HepG2 (cell line): ENCODE measurements around the gene LAX1. TPM values are rescaled to one million over a fixed set of nuclear protein-coding genes. Genes with fewer than 3 reads are reported as not detected.

Experiments used
- CCDC6 ChIP-seq: sonication (generic); formaldehyde crosslinking; IDR thresholded peaks from 2 replicates; pipeline ENCODE4 v1.8.1; 2022; ENCODE audit warnings: mild to moderate bottlenecking, missing genetic modification reagents, moderate library complexity
- E2F1 ChIP-seq: sonication (generic); formaldehyde crosslinking; IDR thresholded peaks from 2 replicates; pipeline ENCODE4 v1.5.0; 2020; ENCODE audit warnings: missing genetic modification reagents
- ERF ChIP-seq: IDR thresholded peaks from 2 replicates; pipeline ENCODE4 v1.6.1; 2018; ENCODE audit warnings: missing biosample characterization, missing genetic modification reagents
- GMEB1 ChIP-seq: sonication (generic); formaldehyde crosslinking; IDR thresholded peaks from 2 replicates; pipeline ENCODE4 v1.5.1; 2020; ENCODE audit warnings: missing genetic modification reagents, mild to moderate bottlenecking, borderline replicate concordance
- HMG20A ChIP-seq: IDR thresholded peaks from 2 replicates; pipeline ENCODE4 v1.6.1; 2016; ENCODE audit warnings: borderline replicate concordance
- IRX3 ChIP-seq: sonication (generic); formaldehyde crosslinking; IDR thresholded peaks from 2 replicates; pipeline ENCODE4 v1.8.1; 2023; ENCODE audit warnings: mild to moderate bottlenecking, low read depth, missing genetic modification reagents, borderline replicate concordance
- KLF15 ChIP-seq: sonication (generic); formaldehyde crosslinking; IDR thresholded peaks from 2 replicates; pipeline ENCODE4 v1.8.1; 2023; ENCODE audit warnings: borderline replicate concordance, mild to moderate bottlenecking, inconsistent platforms, missing genetic modification reagents, mixed read lengths
- NCOA1 ChIP-seq: sonication (generic); formaldehyde crosslinking; IDR thresholded peaks from 2 replicates; pipeline ENCODE4 v1.9.0; 2021; ENCODE audit warnings: missing genetic modification reagents
- NFYB ChIP-seq: sonication (generic); formaldehyde crosslinking; IDR thresholded peaks from 2 replicates; pipeline ENCODE4 v1.4.0; 2020; ENCODE audit warnings: missing genetic modification reagents
- ZFP36 ChIP-seq: fragments of 150-350 bp; IDR thresholded peaks from 2 replicates; pipeline ENCODE4 v1.6.1; 2018; ENCODE audit warnings: borderline replicate concordance, low read length, low read depth; ENCODE audit not compliant: partially characterized antibody
- ZFP62 ChIP-seq: sonication (generic); formaldehyde crosslinking; IDR thresholded peaks from 2 replicates; pipeline ENCODE4 v1.4.0; 2020; ENCODE audit warnings: missing genetic modification reagents
- ZNF138 ChIP-seq: sonication (generic); formaldehyde crosslinking; IDR thresholded peaks from 2 replicates; pipeline ENCODE4 v1.5.0; 2020; ENCODE audit warnings: mild to moderate bottlenecking, low read depth, missing genetic modification reagents
- ZNF18 ChIP-seq: sonication (generic); formaldehyde crosslinking; IDR thresholded peaks from 2 replicates; pipeline ENCODE4 v1.8.0; 2022; ENCODE audit warnings: mild to moderate bottlenecking, missing genetic modification reagents; ENCODE audit not compliant: insufficient replicate concordance
- ZNF552 ChIP-seq: sonication (generic); formaldehyde crosslinking; IDR thresholded peaks from 2 replicates; pipeline ENCODE4 v1.9.0; 2022; ENCODE audit warnings: missing genetic modification reagents, mild to moderate bottlenecking, borderline replicate concordance
- ZNF570 ChIP-seq: sonication (generic); formaldehyde crosslinking; IDR thresholded peaks from 2 replicates; pipeline ENCODE4 v1.4.0; 2020; ENCODE audit warnings: mild to moderate bottlenecking, missing genetic modification reagents, borderline replicate concordance
- polyA plus RNA-seq, 8 experiments: library from polyadenylated mRNA; depleted of rRNA in 3 of 8; stranded (reverse) in 7 of 8; unstranded in 1 of 8; fragments of >200 nt; fragmentation: Illumina TruSeq in 4 of 8; extraction: Trizol in 4 of 8; gene quantifications; 2 replicates each; pipeline versions ENCODE4 v1.2.1 to v1.2.3, GENCODE V29; 2011 to 2016; ENCODE audit warnings: low read depth in 4 of 8, missing spikeins in 1 of 8, mixed read lengths in 1 of 8; ENCODE audit not compliant: insufficient read depth in 1 of 8
- total RNA-seq, 5 experiments: library from RNA; depleted of rRNA; stranded (reverse); fragments of >200 nt; fragmentation: Illumina TruSeq; extraction: Trizol; gene quantifications; 2 replicates each; pipeline ENCODE4 v1.2.3, GENCODE V29; 2016; ENCODE audit warnings: low read depth in 1 of 5
- TF ChIP-seq, protein P1 (sequence below): sonication (generic); formaldehyde crosslinking; IDR thresholded peaks from 2 replicates; pipeline ENCODE4 v1.5.0; 2020; ENCODE audit warnings: mild to moderate bottlenecking, missing genetic modification reagents, borderline replicate concordance

LAX1 gene
- total and polyA plus RNA-seq, 2 of the 13 experiments (the other 11 are each of a cell fraction or from before 2014, with no cell fraction given), result not detected

- TF ChIP-seq IRX3 (CRISPR knock-in tag) (no peak), ZNF570 (CRISPR knock-in tag) (no peak), GMEB1 (CRISPR knock-in tag) (peak; percentile 92), ZNF552 (no peak), NCOA1 (CRISPR knock-in tag) (no peak), CCDC6 (CRISPR knock-in tag) (peak; percentile 36; the same call in 1 of the 2 replicates), ERF (peak; percentile 79; the same call in 1 of the 2 replicates), ZFP62 (CRISPR knock-in tag) (no peak), ZFP36 (no peak), KLF15 (CRISPR knock-in tag) (peak; percentile 55; the same call in 1 of the 2 replicates), HMG20A (CRISPR knock-in tag) (no peak), ZNF138 (CRISPR knock-in tag) (peak; percentile 80; the same call in 1 of the 2 replicates), ZNF18 (CRISPR knock-in tag) (no peak), NFYB (CRISPR knock-in tag) (no peak), E2F1 (CRISPR knock-in tag) (peak; percentile 25; the same call in 1 of the 2 replicates)
- TF ChIP-seq, protein P1, sequence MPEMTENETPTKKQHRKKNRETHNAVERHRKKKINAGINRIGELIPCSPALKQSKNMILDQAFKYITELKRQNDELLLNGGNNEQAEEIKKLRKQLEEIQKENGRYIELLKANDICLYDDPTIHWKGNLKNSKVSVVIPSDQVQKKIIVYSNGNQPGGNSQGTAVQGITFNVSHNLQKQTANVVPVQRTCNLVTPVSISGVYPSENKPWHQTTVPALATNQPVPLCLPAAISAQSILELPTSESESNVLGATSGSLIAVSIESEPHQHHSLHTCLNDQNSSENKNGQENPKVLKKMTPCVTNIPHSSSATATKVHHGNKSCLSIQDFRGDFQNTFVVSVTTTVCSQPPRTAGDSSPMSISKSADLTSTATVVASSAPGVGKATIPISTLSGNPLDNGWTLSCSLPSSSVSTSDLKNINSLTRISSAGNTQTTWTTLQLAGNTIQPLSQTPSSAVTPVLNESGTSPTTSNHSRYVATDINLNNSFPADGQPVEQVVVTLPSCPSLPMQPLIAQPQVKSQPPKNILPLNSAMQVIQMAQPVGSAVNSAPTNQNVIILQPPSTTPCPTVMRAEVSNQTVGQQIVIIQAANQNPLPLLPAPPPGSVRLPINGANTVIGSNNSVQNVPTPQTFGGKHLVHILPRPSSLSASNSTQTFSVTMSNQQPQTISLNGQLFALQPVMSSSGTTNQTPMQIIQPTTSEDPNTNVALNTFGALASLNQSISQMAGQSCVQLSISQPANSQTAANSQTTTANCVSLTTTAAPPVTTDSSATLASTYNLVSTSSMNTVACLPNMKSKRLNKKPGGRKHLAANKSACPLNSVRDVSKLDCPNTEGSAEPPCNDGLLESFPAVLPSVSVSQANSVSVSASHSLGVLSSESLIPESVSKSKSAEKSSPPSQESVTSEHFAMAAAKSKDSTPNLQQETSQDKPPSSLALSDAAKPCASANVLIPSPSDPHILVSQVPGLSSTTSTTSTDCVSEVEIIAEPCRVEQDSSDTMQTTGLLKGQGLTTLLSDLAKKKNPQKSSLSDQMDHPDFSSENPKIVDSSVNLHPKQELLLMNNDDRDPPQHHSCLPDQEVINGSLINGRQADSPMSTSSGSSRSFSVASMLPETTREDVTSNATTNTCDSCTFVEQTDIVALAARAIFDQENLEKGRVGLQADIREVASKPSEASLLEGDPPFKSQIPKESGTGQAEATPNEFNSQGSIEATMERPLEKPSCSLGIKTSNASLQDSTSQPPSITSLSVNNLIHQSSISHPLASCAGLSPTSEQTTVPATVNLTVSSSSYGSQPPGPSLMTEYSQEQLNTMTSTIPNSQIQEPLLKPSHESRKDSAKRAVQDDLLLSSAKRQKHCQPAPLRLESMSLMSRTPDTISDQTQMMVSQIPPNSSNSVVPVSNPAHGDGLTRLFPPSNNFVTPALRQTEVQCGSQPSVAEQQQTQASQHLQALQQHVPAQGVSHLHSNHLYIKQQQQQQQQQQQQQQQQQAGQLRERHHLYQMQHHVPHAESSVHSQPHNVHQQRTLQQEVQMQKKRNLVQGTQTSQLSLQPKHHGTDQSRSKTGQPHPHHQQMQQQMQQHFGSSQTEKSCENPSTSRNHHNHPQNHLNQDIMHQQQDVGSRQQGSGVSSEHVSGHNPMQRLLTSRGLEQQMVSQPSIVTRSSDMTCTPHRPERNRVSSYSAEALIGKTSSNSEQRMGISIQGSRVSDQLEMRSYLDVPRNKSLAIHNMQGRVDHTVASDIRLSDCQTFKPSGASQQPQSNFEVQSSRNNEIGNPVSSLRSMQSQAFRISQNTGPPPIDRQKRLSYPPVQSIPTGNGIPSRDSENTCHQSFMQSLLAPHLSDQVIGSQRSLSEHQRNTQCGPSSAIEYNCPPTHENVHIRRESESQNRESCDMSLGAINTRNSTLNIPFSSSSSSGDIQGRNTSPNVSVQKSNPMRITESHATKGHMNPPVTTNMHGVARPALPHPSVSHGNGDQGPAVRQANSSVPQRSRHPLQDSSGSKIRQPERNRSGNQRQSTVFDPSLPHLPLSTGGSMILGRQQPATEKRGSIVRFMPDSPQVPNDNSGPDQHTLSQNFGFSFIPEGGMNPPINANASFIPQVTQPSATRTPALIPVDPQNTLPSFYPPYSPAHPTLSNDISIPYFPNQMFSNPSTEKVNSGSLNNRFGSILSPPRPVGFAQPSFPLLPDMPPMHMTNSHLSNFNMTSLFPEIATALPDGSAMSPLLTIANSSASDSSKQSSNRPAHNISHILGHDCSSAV (CRISPR knock-in tag), result no peak
These were observed 30.7 kb downstream of the LAX1 start, which contains the start of the genes ZBED6 and ZC3H11A (continued) for GRCh38 chr1:203795441-203796235.
